GM21786 (cell line): ENCODE data around the gene COMTD1.
"Not testable (repeated sequence)": the region's sequence is repeated elsewhere in the genome, so short reads cannot be mapped to it uniquely, and the experiment has no call there.

Experiments used
- ATAC-seq: cut with Tn5 transposase; IDR thresholded peaks from one replicate; pipeline ENCODE4 v1.9.1; 2021; ENCODE audit not compliant: unreplicated experiment

Gene COMTD1

DNA sequence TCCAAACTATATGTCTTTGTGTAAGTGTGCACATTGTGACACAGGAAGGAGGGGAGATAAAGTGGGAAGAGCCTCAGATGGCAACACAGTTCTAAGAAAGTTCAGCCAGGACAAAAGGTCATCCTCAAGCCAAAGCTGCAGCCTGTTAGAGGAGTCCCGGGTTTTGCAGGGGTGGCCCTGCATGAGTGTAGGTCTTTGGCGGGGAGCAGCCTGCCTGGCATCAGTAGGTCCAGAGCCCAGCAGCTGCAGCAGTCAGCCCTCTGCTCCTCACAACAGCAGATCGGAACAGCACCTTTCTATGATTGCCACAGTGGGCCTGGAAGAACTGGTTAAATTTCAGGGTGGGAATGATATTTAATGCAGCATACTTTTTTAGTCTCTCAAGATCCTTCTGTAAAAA is 38.7 kb downstream of the COMTD1 start:
- ATAC-seq: no peak

GRCh38 chr10:75195035-75195763 is 40.6 kb downstream of the COMTD1 start:
- ATAC-seq: no peak

DNA sequence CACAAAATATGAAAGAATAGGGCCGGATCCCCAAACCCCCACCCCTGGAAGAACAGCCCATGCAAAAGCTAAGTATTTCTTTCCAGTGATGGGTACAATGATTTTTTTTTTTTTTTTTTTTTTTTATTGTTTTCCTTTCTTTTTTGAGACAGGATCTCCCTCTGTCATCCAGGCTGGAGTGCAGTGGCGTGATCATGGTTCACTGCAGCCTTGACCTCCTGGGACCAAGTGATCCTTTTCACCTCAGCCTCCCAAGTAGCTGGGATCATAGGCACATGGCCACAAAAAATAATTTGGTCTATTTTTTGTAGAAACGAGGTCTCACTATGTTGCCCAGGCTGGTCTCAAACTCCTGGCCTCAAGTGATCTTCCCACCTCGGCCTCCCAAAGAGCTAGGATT is 41.1 kb downstream of the COMTD1 start:
- not testable (repeated sequence) for ATAC-seq

DNA sequence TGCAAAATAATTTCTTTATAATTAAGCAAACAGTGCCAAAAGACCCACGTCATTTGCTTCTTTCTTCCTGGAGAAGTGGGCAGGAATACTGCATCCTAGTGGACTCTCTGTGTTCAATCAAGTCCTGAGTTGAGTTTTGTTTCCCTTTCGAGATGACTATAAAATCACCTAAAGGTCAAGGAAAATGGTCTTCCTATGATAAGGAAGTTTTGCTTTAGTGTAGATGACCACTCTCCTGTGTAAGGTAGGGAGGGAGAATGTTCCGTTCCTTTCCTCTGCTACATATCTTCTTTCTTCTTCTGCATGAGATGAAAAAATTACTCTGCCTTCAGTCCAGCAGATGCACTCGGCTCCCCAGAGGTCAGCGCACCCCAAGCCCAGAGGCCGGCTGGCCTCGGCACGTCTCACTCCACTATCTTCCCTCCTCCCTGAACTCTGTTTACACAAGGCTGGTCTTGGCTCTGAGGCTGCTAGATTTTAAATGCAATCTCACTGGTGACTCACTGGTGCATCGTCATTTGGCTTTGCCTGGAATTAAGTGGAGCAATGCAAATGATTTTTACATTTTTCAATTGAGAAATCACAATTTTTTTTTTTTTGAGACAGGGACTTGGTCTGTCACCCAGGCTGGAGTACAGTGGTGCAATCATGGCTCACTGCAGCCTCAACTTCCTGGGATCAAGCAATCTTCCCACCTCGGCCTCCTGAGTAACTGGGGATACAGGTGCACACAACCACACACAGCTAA is 43.8 kb downstream of the COMTD1 start:
- ATAC-seq: no peak

GRCh38 chr10:75189266-75190096 is 46.3 kb downstream of the COMTD1 start:
- no peak for ATAC-seq

- not testable (repeated sequence) for ATAC-seq
Observed at GRCh38 chr10:75188522-75188921, 47.2 kb downstream of the COMTD1 start.

DNA sequence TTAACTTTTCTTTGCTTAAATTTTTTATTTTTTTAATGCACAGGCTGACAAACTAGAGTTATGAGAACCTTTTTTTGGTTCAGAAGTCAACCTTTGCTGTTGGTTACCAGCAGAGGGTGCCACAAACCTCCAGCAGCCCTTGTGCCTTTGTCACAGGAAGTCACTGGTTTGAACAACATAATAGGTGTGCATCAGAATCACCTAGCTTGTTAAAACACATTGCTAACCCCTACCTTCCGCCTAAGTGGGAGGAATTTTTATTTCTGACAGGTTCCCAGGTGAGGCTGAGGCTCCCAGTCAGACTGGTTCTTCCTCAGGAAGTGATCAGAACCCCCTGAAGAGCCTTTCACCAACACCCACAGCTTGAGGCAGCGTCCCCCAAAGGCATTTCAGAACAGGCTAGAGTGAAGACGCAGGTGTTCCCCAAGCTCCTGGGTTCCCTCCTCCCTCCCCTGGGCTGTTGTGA is 47.8 kb downstream of the COMTD1 start:
- no peak for ATAC-seq

GRCh38 chr10:75186310-75186709 is 49.4 kb downstream of the COMTD1 start:
- ATAC-seq: no peak
